Measurements from ENCODE around the gene SH3D19.
"Not testable (repeated sequence)": the region's sequence is repeated elsewhere in the genome, so short reads cannot be mapped to it uniquely, and the experiment has no call there.

Gene SH3D19

GRCh38 chr4:151268905-151269304, 56.5 kb downstream of the SH3D19 start:
- not testable (repeated sequence) for DNase-seq (ENCODE audit: low read depth in 2 of 2)

GRCh38 chr4:151267822-151268535, 57.4 kb downstream of the SH3D19 start:
- no peak for DNase-seq (ENCODE audit: low read depth in 2 of 2)

DNA sequence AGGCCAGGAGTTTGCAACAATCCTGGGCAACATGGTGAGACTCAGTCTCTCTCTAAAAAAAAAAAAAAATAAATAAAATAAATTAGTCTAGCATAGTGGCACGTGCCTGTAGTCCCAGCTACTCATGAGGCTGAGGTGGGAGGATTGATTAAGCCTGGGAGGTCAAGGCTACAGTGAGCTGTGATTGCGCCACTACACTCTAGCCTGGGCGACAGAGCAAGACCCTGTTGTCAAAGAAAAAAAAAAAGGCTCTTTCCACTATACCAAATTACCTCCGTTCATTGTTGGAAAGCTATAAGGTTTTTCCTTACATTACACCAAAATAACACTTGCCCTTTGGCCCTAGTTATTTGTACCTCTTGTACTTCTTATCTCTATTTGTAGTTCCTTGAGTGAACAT, 58.3 kb downstream of the SH3D19 start:
- DNase-seq (ENCODE audit: low read depth in 2 of 2), result no peak

- DNase-seq (ENCODE audit: low read depth in 2 of 2), result no peak
Observed at GRCh38 chr4:151266497-151266896, 58.9 kb downstream of the SH3D19 start.

DNA sequence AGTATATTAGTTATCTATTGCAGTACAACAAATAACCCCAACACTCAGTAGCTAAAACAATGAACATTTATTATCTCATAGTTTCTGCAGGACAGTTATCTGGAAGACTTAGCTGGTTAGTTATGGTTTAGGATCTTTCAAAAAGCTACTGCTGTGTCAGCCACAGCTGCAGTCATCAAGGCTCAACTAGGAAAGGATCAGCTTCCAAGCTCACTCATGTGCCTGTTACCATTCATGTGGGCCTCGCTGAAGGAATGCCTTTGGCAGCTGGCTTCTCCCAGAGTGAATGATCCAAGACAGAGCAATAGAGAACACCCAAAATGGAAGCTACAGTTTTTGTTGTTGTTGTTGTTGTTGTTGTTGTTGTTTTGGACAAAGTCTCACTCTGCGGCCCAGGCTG, 62.0 kb downstream of the SH3D19 start:
- DNase-seq (ENCODE audit: low read depth in 2 of 2), result no peak

- no peak for DNase-seq (ENCODE audit: low read depth in 2 of 2)
Observed at GRCh38 chr4:151260526-151260925, 64.9 kb downstream of the SH3D19 start.

DNA sequence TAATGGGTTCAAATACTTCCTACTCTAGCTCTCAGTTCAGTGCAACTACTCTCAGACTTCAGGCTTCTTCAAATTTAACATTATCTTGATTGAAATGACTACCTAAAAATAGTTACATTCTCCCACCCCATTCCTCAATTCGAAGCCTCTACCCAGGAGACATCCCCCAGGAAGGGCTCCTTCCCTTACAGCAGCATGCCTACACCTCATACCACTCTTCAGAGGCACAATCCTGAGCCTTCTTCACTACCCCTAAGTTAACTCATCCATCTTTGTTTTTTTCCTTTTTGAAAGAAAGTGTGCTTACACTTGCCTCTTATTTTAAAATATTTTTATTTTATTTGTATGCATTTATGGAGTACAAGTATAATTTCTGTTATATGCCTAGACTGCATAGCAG, 65.7 kb downstream of the SH3D19 start:
- DNase-seq (ENCODE audit: low read depth in 2 of 2), result no peak

GRCh38 chr4:151257704-151258103, 67.7 kb downstream of the SH3D19 start:
- no peak for DNase-seq (ENCODE audit: low read depth in 2 of 2)

DNA sequence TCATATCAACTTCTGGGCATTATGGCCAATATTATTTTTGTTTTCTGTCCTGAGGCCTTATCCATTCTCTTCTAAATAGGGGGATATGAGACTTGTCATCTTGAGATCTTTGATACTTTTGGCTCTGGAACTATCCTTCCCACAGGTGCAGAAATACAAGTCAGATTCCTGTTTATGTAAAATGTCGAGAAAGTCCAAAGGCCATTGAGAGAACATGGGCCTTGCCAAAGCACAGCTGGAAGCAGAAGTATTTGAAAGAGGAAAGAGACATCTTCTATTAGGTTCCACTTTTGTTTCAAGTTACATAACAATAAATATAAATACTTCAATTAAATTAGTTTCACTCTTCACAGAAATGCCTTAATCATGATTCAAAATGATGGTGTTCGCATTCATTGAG, 69.3 kb downstream of the SH3D19 start:
- no peak for DNase-seq (ENCODE audit: low read depth in 2 of 2)

- DNase-seq (ENCODE audit: low read depth in 2 of 2), result not testable (repeated sequence)
Observed at GRCh38 chr4:151255680-151256079, 69.7 kb downstream of the SH3D19 start.

DNA sequence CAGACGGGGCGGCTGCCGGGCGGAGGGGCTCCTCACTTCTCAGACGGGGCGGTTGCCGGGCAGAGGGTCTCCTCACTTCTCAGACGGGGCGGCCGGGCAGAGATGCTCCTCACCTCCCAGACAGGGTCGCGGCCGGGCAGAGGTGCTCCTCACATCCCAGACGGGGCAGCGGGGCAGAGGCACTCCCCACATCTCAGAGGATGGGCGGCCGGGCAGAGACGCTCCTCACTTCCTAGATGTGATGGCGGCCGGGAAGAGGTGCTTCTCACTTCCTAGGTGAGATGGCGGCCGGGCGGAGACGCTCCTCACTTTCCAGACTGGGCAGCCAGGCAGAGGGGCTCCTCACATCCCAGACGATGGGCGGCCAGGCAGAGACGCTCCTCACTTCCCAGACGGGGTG, 70.2 kb downstream of the SH3D19 start:
- DNase-seq (ENCODE audit: low read depth in 2 of 2), result not testable (repeated sequence)

- no peak for DNase-seq (ENCODE audit: low read depth in 2 of 2)
Observed at GRCh38 chr4:151251603-151252304, 73.7 kb downstream of the SH3D19 start.

DNA sequence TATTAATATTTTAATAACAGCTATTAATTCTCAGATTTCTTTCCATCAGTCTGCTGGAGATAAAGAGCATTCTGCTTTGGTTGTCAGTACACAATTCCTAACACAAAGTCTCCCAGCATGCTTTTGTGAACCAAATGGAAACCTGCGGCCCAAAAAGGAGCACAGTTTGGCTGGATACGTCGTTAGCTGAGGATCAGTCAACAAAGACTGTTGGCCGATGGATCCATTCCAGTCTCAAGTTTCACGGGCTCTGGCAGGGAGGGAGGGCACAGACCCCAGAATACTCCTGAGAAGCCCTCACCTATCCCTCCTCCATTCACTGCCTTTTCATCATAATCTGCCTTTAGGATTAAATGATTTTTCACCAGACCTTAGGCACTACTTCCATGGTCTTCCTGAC, 74.7 kb downstream of the SH3D19 start:
- DNase-seq (ENCODE audit: low read depth in 2 of 2), result no peak

GRCh38 chr4:151248519-151248918, 76.9 kb downstream of the SH3D19 start:
- DNase-seq (ENCODE audit: low read depth in 2 of 2), result no peak

DNA sequence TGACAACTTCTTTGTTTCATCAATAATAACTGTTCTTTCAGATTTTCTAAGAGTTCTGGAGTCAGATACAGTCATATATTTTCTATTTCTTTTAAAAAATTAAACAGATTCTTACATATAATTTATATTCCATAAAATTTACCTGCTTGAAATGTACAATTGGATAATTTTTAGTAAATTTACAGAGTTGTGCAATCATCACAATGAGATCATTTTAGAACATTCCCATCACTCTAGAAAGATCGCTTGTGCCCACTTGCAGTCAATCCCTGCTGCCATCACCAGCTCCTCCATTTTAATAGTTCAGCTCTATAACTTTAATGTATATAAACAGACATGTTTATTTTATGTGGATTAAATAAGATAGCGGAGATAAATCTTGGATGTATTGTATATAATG, 78.0 kb downstream of the SH3D19 start:
- DNase-seq (ENCODE audit: low read depth in 2 of 2), result no peak

DNA sequence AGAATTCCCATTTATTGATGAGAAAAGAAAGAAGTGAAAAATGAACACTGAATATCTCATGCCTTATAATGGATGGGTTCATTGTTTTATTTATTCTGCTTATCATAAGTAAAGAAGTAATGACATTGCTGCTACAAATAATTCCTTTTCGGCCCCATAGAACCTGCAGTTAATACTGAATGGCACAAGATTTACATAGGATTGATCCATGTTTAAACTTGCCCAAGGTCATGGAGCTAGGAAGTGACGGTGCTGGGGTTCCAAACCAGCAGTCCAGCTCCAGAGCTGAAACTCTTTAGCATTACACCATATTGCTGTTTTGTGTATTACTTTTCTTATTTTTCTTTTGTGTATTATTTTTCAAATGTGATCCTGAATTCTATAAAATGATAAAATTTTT, 78.7 kb downstream of the SH3D19 start:
- DNase-seq (ENCODE audit: low read depth in 2 of 2), result no peak

DNA sequence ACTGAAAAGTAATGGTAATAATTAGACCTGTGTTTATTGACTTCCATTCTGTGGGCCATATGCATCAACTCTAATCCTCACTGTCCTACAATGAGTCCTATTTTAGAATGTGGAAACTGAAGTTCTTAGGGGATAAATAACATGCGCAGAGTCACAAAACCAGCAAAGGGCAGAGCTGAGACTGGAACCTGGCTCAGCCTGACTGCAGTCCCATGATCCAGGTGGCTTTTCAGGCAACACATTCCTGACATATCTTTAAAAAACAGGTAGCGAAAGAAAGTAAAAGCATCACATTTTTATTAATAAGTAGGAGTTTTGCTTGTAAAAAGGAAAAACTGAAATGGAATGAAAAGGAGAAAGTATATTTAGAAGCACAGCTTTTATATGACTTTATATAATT, 83.1 kb downstream of the SH3D19 start:
- no peak for DNase-seq (ENCODE audit: low read depth in 2 of 2)

- DNase-seq (ENCODE audit: low read depth in 2 of 2), result no peak
Observed at GRCh38 chr4:151239608-151240007, 85.8 kb downstream of the SH3D19 start.

GRCh38 chr4:151238477-151238876, 86.9 kb downstream of the SH3D19 start:
- no peak for DNase-seq (ENCODE audit: low read depth in 2 of 2)

GRCh38 chr4:151236036-151236435, 89.4 kb downstream of the SH3D19 start:
- DNase-seq (ENCODE audit: low read depth in 2 of 2), result no peak

DNA sequence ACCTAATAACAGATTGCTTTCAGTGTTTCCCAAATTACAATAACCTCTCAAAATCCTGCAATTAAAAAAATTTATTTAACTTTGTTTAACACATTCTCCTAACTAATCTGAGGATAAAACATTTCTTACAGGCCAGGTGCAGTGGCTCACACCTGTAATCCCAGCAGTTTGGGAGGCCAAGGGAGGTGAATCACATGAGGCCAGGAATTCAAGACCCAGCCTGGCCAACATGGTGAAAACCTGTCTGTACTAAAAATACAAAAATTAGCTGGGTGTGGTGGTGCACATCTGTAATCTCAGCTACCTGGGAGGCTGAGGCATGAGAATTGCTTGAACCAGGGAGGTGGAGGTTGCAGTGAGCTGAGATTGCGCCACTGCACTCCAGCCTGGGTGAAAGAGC, 90.0 kb downstream of the SH3D19 start:
- not testable (repeated sequence) for DNase-seq (ENCODE audit: low read depth in 2 of 2)

- no peak for DNase-seq (ENCODE audit: low read depth in 2 of 2)
Observed at GRCh38 chr4:151233600-151233999, 91.8 kb downstream of the SH3D19 start.

- no peak for DNase-seq (ENCODE audit: low read depth in 2 of 2)
Observed at GRCh38 chr4:151231915-151232595, 93.3 kb downstream of the SH3D19 start.

All from stimulated activated CD8-positive, alpha-beta memory T cell treated with anti-CD3 and anti-CD28 coated beads, Interleukin-2, amount 100 ng/mL, for 1 hour (primary cell).